Chondrocyte (in vitro differentiated cells): ENCODE results near the gene IFI27L2. TPM values are rescaled to one million over a fixed set of nuclear protein-coding genes. Genes with fewer than 3 reads are reported as not detected.

Experiments
- DNase-seq: peaks from one replicate; pipeline ENCODE4 v3.0.0; 2021; ENCODE audit warnings: mixed read lengths, low spot score
- H3K27ac Mint-ChIP-seq: one replicate; pipeline ENCODE4 v1.8.0; 2021; ENCODE audit warnings: mild to moderate bottlenecking, moderate library complexity, mixed read lengths; ENCODE audit not compliant: unreplicated experiment
- H3K27me3 Mint-ChIP-seq: 2 replicates; pipeline ENCODE4 v1.8.0; 2021; ENCODE audit warnings: low read depth, mixed read lengths
- H3K36me3 Mint-ChIP-seq: 2 replicates; pipeline ENCODE4 v1.8.0; 2021; ENCODE audit warnings: low read depth, mixed read lengths
- H3K4me1 Mint-ChIP-seq: 2 replicates; pipeline ENCODE4 v1.8.0; 2021; ENCODE audit warnings: low read depth, mild to moderate bottlenecking, mixed read lengths
- H3K4me3 Mint-ChIP-seq: one replicate; pipeline ENCODE4 v1.8.0; 2021; ENCODE audit warnings: mild to moderate bottlenecking, moderate library complexity, mixed read lengths; ENCODE audit not compliant: unreplicated experiment
- H3K9me3 Mint-ChIP-seq: 2 replicates; pipeline ENCODE4 v1.8.0; 2021; ENCODE audit warnings: low read depth, mixed read lengths
- long read RNA-seq: library from polyadenylated mRNA; stranded (forward); transcript quantifications from one replicate; pipeline ENCODE4 v2.0.0, GENCODE V29; 2021
- total RNA-seq: library from RNA; stranded (reverse); gene quantifications from 3 replicates; pipeline ENCODE4 v1.2.1, GENCODE V29; 2021
- TF ChIP-seq, protein P1 (sequence below): fragments of 200-600 bp; sonication (generic); IDR thresholded peaks from 2 replicates; pipeline ENCODE4 v1.5.0; 2021; ENCODE audit warnings: antibody characterized with exemption, mild to moderate bottlenecking, moderate library complexity

IFI27L2 gene, protein sequence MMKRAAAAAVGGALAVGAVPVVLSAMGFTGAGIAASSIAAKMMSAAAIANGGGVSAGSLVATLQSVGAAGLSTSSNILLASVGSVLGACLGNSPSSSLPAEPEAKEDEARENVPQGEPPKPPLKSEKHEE
- 36.0 to 71.8 TPM (median 66.8 TPM) in 3 replicates for total RNA-seq
- long read RNA-seq, transcript IFI27L2-201 (4 exons, 511 nt), result major isoform, 54 of 71 reads
- long read RNA-seq, partial matches to known transcripts, result 8 of 71 reads
- long read RNA-seq, other reads (novel, unspliced or antisense), result 3 of 71 reads

DNA sequence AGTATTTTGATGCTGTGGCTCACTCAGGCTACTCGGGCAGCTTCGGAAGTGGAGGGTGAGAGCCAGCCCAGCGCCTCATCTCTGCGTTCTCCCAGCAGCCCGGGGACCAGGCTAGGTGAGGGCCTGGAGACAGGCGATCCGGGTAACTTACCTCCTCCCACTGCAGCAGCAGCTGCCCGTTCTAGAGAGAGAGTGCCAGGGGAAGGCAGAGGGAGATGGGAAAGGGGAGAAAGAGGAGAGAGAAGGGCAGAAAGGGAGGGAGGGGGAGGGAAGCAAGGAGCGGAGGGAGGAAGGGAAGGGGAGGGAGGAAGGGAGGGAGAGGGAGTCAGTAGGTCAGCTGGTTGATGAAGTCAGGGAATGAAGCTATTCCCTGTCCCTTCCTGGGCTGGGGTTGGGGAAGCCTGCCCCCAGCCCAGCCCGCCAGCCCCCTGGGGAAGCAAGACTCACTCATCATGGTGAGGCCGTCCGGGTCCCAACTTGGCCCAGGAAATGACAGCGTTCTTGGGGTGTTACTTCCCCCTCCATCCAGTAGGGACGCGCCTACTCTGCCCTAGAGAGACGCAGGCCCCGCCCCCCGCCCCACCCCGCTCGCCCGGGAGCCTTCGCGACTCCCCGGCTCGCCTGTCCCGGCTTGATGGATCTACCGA, at the start of gene IFI27L2:
Gene IFI27L2, minus strand, starts transcription at position 494 of the 647 bp plus-strand sequence. Its CDS starts 40 bp downstream, at position 454.
- Mint-ChIP-seq H3K4me3 (peak within 1 kb of the TSS; percentile 81), H3K36me3 (peaks cover 3% of the 10 kb centered on the region), H3K27ac (peak within 1 kb of the TSS; percentile 70), H3K27me3 (peaks cover under 1% of the 10 kb centered on the region), H3K4me1 (peaks cover 15% of the 10 kb centered on the region), H3K9me3 (no peaks in the 10 kb centered on the region)
- DNase-seq, result no peak
- TF ChIP-seq, protein P1, sequence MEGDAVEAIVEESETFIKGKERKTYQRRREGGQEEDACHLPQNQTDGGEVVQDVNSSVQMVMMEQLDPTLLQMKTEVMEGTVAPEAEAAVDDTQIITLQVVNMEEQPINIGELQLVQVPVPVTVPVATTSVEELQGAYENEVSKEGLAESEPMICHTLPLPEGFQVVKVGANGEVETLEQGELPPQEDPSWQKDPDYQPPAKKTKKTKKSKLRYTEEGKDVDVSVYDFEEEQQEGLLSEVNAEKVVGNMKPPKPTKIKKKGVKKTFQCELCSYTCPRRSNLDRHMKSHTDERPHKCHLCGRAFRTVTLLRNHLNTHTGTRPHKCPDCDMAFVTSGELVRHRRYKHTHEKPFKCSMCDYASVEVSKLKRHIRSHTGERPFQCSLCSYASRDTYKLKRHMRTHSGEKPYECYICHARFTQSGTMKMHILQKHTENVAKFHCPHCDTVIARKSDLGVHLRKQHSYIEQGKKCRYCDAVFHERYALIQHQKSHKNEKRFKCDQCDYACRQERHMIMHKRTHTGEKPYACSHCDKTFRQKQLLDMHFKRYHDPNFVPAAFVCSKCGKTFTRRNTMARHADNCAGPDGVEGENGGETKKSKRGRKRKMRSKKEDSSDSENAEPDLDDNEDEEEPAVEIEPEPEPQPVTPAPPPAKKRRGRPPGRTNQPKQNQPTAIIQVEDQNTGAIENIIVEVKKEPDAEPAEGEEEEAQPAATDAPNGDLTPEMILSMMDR, result peak; percentile 72

DNA sequence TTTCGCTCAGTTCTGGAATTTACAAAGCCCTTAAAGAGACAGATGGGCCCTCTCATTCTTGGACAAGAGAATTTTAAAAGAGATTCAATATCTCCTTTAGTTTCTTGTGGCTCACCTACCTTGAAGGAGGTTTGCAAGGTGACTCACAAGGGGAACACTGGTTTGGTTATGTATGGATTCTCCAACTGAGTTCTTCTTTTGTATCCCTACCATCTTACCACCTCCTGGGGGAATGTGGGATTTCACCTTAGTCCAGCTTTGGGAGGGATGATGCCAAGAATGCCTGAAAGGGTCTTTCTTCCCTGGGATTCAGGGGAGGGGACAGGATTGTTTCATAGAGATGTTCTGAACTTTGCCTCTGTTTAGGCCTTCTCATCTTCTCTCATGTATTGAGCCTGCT, 48.4 kb upstream of the IFI27L2 start:
- Mint-ChIP-seq H3K36me3 (no peaks in the 10 kb centered on the region), H3K4me3 (no peak overlapping the region), H3K27ac (no peak overlapping the region), H3K9me3 (no peaks in the 10 kb centered on the region), H3K27me3 (peaks cover 59% of the 10 kb centered on the region), H3K4me1 (peaks cover 13% of the 10 kb centered on the region)
- no peak for DNase-seq
- TF ChIP-seq, protein P1, result no peak

DNA sequence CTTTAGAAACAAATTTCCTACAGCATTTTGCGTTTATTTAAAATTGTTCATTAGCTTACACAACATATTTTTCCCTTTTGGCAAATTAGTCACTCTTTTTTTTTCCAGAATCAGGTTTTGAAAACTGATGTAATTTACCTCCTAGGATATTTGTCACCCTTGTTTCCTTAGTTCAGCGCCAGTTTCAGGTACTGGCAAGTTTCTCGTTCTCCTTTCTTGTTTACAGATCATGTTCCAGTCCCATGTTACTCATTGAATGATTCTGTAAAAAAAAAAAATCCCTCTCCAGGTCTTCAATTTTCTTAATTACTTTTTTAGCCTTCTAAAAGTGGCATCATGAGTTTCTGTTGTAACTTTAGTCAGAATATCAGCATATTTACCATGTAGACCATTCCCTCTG, 47.4 kb upstream of the IFI27L2 start:
- Mint-ChIP-seq H3K4me3 (no peak overlapping the region), H3K27me3 (peaks cover 57% of the 10 kb centered on the region)

DNA sequence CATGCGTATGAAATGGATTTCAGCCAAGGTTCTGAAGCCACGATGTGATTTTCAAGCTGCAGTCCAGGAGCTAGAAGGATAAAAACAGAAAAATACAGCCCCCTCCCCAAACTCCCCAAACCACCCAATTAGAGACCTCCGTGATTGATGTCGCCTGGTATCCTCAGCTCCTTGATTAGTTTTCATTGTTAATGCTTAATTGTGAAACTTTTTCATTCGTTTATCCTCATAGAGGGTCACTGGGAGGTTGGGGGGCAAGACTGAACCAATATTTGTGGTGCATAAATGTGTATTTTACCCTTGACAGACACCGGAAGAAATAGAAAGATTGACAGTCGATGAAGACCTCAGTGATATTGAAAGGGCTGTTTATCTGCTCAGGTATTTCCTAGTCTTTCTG, 46.3 kb upstream of the IFI27L2 start:
- Mint-ChIP-seq H3K4me3 (no peak overlapping the region), H3K9me3 (no peaks in the 10 kb centered on the region), H3K4me1 (peaks cover 17% of the 10 kb centered on the region), H3K36me3 (no peaks in the 10 kb centered on the region), H3K27me3 (peaks cover 54% of the 10 kb centered on the region), H3K27ac (no peak overlapping the region)
- no peak for DNase-seq
- TF ChIP-seq, protein P1, result no peak

More for the DNA sequence above, 47.4 kb upstream of the IFI27L2 start:
- Mint-ChIP-seq H3K4me1 (peaks cover 13% of the 10 kb centered on the region), H3K9me3 (no peaks in the 10 kb centered on the region), H3K27ac (no peak overlapping the region), H3K36me3 (no peaks in the 10 kb centered on the region)
- DNase-seq, result no peak
- TF ChIP-seq, protein P1, result no peak

DNA sequence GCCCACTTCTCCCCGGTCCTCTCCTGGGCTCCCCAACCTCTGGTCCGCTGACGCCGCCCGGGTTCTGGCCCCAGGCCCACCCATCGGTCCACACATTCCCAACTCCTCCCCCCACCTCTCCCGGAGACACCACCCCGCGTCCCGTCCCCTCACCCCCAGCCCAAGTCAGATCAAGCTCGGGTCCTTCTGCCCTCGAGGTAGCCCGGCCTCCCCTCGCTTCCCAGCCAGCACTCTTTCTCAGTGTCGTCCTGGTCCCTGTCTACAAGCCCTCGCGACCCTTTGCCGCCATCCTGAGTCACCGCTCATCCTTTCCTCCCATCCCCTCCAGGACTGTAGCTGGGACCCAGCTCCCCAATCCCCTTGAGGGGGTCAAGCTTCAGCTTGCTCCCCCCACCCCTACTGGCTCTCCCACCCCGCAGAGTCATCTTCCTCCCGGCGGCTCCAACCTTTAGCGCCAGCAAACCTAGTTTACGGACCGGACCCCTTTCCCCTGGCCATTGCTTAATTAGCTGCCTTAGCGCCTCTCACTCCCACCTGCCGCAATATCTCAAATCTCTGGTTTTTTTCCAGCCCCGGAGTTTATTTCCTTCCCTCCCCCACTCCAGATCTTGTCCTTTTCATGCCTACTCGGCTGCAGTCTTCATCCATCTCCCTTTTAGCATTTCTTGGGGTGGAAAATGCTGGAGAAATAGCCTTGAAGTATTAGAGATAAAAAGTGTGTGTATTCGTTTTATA, 45.8 kb upstream of the IFI27L2 start:
- no peak overlapping the region for H3K27ac Mint-ChIP-seq
- H3K27me3 Mint-ChIP-seq, result peaks cover 54% of the 10 kb centered on the region

More for the DNA sequence above, 45.8 kb upstream of the IFI27L2 start:
- TF ChIP-seq, protein P1, result no peak
- Mint-ChIP-seq H3K36me3 (no peaks in the 10 kb centered on the region), H3K4me3 (peak overlapping the region; percentile 58), H3K4me1 (peaks cover 17% of the 10 kb centered on the region), H3K9me3 (no peaks in the 10 kb centered on the region)
- peak; percentile 84 for DNase-seq
